Prostate gland (tissue), 2 donors: ENCODE results near the gene MAP4K3.

Experiments used
- CTCF ChIP-seq, 4 experiments: fragments of 200-600 bp in 2 of 4; fragments of 450-650 bp in 2 of 4; sonication (generic) in 2 of 4; IDR thresholded peaks; 1 replicate in 3 of 4; 2 replicates in 1 of 4; pipeline ENCODE4 v1.5.1; 2016 to 2019; ENCODE audit warnings: antibody characterized with exemption in 4 of 4, mild to moderate bottlenecking in 2 of 4, moderate library complexity in 2 of 4
- POLR2A ChIP-seq: fragments of 450-650 bp; IDR thresholded peaks from one replicate; pipeline ENCODE4 v1.6.1; 2016; ENCODE audit warnings: antibody characterized with exemption, mild to moderate bottlenecking
- POLR2AphosphoS5 ChIP-seq: sonication (generic); formaldehyde crosslinking; IDR thresholded peaks from one replicate; pipeline ENCODE4 v1.6.1; 2017; ENCODE audit warnings: antibody characterized with exemption

GRCh38 chr2:39217192-39217550 lies 219.9 kb downstream of the MAP4K3 start:
- TF ChIP-seq POLR2A, result no peak
- no peak for TF ChIP-seq POLR2AphosphoS5
- no peak for TF ChIP-seq CTCF (IDR thresholded peaks at IDR 0.05)
